ENCODE results near the gene GPATCH8. TPM values are rescaled to one million over a fixed set of nuclear protein-coding genes. Genes with fewer than 3 reads are reported as not detected.
"Not testable (repeated sequence)": the region's sequence is repeated elsewhere in the genome, so short reads cannot be mapped to it uniquely, and the experiment has no call there.

Gene GPATCH8
- total and polyA plus RNA-seq, 9 of the 15 experiments (the other 6 are each of a cell fraction or from before 2014, with no cell fraction given): 10.6 to 29.6 (median 13.2) TPM

DNA sequence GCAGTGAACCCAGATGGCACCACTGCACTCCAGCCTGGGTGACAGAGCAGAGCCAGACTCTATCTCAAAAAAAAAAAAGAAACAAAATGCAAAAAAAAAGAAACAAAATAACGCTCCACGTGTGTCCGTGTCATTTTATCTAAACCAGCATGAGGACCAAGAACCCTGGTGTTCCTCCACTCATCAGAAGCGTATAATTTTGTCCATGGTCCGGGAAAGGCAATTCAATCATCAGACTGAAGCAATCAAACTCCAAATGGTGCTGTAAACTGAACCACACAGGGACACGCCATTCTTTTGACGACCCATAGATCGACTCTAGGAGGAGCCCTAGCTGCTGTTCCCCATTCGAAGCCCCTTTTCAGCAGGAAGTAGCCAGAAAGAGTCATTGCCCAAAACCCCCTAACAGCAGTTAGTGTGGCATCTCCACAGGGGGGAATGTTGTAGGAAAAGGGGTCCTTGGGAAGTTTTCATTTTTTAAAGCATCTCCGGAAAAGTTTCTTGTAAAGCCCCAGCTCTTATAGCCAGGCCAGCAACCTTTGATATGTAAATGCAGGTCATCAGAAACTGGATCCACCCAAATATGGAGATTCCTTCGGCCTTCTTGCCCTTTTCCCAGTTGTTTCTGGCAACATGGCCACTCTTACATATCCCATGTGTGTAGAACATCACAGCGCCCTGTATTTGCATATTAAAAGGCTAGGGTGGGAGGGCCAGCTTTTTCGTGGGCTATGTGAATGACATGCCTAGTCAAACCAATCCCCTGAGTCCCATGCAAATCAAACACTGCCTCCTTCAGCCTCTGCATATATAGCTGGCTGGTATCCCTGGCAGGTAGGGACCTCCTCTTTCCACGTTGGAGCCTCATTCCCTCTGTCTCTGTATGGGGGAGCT is 8.3 kb upstream of the GPATCH8 start (continued):
- TF ChIP-seq, protein P1, sequence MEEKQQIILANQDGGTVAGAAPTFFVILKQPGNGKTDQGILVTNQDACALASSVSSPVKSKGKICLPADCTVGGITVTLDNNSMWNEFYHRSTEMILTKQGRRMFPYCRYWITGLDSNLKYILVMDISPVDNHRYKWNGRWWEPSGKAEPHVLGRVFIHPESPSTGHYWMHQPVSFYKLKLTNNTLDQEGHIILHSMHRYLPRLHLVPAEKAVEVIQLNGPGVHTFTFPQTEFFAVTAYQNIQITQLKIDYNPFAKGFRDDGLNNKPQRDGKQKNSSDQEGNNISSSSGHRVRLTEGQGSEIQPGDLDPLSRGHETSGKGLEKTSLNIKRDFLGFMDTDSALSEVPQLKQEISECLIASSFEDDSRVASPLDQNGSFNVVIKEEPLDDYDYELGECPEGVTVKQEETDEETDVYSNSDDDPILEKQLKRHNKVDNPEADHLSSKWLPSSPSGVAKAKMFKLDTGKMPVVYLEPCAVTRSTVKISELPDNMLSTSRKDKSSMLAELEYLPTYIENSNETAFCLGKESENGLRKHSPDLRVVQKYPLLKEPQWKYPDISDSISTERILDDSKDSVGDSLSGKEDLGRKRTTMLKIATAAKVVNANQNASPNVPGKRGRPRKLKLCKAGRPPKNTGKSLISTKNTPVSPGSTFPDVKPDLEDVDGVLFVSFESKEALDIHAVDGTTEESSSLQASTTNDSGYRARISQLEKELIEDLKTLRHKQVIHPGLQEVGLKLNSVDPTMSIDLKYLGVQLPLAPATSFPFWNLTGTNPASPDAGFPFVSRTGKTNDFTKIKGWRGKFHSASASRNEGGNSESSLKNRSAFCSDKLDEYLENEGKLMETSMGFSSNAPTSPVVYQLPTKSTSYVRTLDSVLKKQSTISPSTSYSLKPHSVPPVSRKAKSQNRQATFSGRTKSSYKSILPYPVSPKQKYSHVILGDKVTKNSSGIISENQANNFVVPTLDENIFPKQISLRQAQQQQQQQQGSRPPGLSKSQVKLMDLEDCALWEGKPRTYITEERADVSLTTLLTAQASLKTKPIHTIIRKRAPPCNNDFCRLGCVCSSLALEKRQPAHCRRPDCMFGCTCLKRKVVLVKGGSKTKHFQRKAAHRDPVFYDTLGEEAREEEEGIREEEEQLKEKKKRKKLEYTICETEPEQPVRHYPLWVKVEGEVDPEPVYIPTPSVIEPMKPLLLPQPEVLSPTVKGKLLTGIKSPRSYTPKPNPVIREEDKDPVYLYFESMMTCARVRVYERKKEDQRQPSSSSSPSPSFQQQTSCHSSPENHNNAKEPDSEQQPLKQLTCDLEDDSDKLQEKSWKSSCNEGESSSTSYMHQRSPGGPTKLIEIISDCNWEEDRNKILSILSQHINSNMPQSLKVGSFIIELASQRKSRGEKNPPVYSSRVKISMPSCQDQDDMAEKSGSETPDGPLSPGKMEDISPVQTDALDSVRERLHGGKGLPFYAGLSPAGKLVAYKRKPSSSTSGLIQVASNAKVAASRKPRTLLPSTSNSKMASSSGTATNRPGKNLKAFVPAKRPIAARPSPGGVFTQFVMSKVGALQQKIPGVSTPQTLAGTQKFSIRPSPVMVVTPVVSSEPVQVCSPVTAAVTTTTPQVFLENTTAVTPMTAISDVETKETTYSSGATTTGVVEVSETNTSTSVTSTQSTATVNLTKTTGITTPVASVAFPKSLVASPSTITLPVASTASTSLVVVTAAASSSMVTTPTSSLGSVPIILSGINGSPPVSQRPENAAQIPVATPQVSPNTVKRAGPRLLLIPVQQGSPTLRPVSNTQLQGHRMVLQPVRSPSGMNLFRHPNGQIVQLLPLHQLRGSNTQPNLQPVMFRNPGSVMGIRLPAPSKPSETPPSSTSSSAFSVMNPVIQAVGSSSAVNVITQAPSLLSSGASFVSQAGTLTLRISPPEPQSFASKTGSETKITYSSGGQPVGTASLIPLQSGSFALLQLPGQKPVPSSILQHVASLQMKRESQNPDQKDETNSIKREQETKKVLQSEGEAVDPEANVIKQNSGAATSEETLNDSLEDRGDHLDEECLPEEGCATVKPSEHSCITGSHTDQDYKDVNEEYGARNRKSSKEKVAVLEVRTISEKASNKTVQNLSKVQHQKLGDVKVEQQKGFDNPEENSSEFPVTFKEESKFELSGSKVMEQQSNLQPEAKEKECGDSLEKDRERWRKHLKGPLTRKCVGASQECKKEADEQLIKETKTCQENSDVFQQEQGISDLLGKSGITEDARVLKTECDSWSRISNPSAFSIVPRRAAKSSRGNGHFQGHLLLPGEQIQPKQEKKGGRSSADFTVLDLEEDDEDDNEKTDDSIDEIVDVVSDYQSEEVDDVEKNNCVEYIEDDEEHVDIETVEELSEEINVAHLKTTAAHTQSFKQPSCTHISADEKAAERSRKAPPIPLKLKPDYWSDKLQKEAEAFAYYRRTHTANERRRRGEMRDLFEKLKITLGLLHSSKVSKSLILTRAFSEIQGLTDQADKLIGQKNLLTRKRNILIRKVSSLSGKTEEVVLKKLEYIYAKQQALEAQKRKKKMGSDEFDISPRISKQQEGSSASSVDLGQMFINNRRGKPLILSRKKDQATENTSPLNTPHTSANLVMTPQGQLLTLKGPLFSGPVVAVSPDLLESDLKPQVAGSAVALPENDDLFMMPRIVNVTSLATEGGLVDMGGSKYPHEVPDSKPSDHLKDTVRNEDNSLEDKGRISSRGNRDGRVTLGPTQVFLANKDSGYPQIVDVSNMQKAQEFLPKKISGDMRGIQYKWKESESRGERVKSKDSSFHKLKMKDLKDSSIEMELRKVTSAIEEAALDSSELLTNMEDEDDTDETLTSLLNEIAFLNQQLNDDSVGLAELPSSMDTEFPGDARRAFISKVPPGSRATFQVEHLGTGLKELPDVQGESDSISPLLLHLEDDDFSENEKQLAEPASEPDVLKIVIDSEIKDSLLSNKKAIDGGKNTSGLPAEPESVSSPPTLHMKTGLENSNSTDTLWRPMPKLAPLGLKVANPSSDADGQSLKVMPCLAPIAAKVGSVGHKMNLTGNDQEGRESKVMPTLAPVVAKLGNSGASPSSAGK (IDR thresholded peaks at IDR 0.05): peak; percentile 83
- peak; percentile 5; the same call in 1 of the 2 replicates for TF ChIP-seq ARID1B (IDR thresholded peaks at IDR 0.05)
- TF ChIP-seq TBP (optimal IDR thresholded peaks at IDR 0.05; ENCODE audit: low read depth, low read length): peak; percentile 15
- TF ChIP-seq, protein P2, sequence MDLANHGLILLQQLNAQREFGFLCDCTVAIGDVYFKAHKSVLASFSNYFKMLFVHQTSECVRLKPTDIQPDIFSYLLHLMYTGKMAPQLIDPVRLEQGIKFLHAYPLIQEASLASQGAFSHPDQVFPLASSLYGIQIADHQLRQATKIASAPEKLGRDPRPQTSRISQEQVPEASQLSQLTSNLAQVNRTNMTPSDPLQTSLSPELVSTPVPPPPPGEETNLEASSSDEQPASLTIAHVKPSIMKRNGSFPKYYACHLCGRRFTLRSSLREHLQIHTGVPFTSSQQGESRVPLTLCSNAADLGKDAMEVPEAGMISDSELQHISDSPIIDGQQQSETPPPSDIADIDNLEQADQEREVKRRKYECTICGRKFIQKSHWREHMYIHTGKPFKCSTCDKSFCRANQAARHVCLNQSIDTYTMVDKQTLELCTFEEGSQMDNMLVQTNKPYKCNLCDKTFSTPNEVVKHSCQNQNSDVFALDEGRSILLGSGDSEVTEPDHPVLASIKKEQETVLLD (IDR thresholded peaks at IDR 0.05): peak; percentile 68; the same call in 1 of the 2 replicates
- 0 out of 2 replicates have a peak, but pooled peaks have one; percentile 30 for TF ChIP-seq TOE1 (IDR thresholded peaks at IDR 0.05; ENCODE audit: borderline replicate concordance)
- not testable (repeated sequence) for TF ChIP-seq TOE1 (CRISPR knock-in tag; IDR thresholded peaks at IDR 0.05; ENCODE audit: borderline replicate concordance, low read depth)
- peak; percentile 45 for TF ChIP-seq CHD1 (IDR thresholded peaks at IDR 0.05; ENCODE audit: low read length)
- TF ChIP-seq, protein P3, sequence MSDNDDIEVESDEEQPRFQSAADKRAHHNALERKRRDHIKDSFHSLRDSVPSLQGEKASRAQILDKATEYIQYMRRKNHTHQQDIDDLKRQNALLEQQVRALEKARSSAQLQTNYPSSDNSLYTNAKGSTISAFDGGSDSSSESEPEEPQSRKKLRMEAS (CRISPR knock-in tag; IDR thresholded peaks at IDR 0.05): peak; percentile 50; the same call in 1 of the 2 replicates
- peak in 1 of 2 experiments; percentile 83; a peak in 2 of 4 replicates for TF ChIP-seq SRF (CRISPR knock-in tag; IDR thresholded peaks at IDR 0.05)
- TF ChIP-seq, protein P4, sequence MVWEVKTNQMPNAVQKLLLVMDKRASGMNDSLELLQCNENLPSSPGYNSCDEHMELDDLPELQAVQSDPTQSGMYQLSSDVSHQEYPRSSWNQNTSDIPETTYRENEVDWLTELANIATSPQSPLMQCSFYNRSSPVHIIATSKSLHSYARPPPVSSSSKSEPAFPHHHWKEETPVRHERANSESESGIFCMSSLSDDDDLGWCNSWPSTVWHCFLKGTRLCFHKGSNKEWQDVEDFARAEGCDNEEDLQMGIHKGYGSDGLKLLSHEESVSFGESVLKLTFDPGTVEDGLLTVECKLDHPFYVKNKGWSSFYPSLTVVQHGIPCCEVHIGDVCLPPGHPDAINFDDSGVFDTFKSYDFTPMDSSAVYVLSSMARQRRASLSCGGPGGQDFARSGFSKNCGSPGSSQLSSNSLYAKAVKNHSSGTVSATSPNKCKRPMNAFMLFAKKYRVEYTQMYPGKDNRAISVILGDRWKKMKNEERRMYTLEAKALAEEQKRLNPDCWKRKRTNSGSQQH (CRISPR knock-in tag; IDR thresholded peaks at IDR 0.05): 0 out of 2 replicates have a peak, but pooled peaks have one; percentile 67

Measured in K562 (cell line).